HCEC 1CT (cell line): Measurements from ENCODE around the gene SGTA.
A peak's percentile ranks its signal among the peaks of the same experiment; 100 is the strongest.
"Not testable (repeated sequence)": the region's sequence is repeated elsewhere in the genome, so short reads cannot be mapped to it uniquely, and the experiment has no call there.

Experiments used
- DNase-seq: peaks from one replicate; pipeline ENCODE4 v3.0.0-alpha.2; 2017

Gene SGTA

DNA sequence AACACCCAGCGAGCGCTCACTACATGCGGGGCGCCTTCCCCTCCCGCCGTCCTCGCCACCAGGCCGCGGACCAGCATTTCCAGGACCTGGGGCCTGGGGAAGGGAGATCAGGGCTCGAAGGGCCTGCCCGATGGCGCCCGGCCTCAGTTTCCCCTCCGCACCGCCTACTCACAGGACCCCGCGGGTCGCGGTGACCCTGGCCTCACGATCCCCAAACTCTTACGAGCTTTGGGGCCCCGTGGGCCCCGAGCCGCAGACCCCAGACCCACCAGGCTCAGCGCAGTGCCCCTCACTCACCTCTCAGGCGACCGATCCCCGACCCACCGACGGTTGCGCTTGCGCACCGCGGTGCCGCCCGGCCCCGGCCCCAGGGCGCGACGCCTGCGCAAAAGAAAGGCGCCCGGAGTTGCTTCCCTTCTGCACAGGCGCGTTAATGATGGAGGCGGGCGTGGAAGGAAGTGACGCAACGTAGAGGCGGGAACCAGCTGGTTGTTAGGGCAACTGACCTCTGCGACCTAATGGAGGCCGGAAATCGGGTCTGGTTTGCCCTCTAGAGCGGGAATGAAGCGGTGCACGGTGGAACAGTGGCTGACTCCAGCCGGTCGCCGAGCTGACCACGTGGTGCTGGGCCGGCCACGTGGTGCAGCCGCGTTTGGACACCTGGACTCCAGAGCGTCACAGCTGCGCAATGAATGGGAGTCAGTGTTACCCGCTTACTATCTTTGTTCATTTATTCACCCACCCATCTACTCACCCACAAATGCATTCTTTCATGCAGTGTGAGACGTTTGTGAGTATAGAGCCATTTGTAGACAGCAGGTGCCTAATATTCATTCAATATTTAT, at the start of gene SGTA:
TSS of gene SGTA (minus strand) at position 338 of the 845 bp plus-strand sequence. CDS start 14,205 bp downstream, outside the sequence.
- peak; percentile 100 for DNase-seq

DNA sequence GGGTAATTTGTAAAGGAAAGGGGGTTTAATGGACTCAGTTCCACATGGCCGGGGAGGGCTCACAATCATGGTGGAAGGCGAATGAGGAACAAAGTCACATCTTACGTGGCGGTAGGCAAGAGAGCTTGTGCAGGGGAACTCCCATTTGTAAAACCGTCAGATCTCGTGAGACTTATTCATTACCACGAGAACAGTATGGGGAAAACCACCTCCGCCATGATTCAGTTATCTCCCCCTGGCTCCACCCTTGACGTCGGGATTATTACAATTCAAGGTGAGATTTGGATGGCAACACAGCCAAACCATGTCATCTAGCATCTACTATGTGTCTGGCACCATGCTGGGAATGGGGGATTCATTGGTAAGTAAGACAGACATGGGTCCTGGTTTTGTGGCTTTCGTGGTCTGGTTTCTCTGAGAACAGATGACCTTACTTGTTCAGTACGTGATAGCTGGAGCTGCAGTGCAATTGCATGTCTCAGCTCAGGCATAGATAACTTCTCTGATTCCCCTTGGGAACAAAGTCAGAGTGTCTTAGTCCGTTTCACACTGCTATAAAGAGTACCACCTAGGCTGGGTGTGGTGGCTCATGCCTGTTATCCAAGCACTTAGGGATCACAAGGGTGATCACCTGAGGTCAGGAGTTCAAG, 44.9 kb upstream of the SGTA start:
- no peak for DNase-seq

- DNase-seq: no peak
These were observed 43.9 kb upstream of the SGTA start for GRCh38 chr19:2827022-2827421.

DNA sequence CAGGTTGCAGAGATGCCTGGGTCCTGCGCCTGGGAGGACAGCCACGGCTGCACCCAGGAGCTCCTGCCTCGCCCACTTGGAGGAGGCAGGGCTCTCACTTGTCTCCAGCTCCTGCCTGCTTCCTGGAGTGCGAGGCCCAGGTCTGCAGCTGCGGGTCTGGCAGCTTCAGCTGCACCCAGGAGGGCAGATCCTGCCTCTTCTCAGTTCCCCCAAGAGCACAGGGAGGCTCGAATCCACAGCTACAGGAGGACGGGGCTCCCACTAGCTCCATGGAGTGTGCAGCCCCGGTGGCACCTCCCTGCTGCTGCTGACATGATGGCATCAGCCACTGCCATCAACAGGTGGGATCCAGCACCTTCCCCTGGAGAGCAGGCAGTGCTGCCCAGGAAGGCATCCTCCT, 41.1 kb upstream of the SGTA start:
- DNase-seq: no peak

- no peak for DNase-seq
These were observed 40.6 kb upstream of the SGTA start for GRCh38 chr19:2823646-2824045.

DNA sequence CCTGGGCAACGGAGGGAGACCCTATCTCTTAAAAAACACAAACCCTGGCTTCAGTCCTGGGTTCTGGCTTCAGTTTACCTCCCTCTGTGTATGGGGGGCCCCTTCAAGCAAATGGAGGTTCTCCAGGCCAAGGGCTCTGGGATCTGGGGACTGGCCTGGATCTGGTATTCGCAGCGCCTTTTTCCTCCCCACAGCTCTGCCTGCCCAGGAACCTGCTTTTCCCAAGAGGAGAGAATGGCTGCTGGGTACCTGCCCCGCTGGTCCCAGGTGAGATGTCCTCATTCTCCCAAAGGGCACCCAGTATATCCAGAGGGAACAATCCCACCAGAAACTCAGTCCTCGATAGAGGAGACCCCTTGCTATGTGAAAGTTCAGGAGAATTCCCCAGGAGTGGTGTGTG, 39.8 kb upstream of the SGTA start:
- DNase-seq: no peak

DNA sequence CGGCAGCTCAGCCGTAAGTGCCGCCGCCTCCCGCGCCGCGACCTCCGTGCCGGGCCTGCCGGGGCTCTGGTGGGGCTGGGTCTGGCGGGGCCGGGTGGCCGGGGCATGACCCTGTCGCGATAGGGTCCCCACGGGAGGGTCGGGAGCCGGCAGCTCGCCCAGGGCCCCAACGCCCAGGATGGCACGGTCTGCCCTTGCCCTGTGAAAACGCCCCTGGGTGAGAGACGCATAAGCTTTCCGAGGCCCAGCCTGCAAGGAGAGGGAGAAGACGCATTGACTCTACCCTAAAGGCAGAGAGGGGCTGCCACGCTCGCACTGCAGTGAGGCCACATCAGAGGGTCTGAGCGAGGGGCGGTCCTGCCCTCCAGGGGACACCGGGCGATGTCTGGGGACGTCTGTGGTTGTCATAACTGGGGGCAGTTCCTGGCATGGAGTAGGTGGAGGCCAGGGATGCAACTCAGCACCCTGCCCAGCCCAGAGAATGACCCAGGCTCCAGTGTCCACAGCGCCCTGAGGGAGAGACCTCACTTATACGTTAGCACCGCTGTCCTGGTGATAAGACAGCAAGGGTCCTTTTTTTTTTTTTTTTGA, 37.1 kb upstream of the SGTA start:
- DNase-seq: no peak

DNA sequence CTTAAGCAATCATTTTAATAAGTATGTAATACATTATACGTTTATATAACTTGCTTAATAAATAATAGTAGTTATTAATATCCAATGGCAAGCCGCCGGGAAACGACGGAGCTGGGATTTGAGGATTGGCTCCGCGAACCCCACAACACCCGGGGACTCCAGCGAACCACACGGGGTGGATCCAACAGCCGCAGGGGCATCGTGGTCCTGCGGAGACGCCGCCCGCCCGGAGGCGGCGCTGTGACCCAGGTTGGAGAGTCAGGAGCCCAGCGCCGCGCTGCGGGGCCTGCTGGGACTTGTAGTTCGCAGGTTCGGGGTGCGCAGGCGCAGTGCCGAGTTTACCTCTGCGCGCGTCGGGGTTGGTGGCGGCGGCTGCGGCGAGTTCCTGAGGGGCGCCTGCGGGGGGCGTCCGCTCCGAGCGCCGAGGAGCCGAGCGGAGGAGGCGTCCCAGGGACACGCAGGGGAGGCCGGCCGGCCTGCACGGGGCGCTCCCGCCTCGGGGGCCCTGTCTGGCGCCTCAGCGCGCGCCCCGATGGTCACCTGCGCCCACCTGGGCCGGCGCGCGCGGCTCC, 36.6 kb upstream of the SGTA start, which contains the start of gene ZNF554:
TSS of gene ZNF554 (plus strand) at position 329 of the 572 bp plus-strand sequence. CDS start at position 533, 204 bp downstream.
- DNase-seq: peak; percentile 91

DNA sequence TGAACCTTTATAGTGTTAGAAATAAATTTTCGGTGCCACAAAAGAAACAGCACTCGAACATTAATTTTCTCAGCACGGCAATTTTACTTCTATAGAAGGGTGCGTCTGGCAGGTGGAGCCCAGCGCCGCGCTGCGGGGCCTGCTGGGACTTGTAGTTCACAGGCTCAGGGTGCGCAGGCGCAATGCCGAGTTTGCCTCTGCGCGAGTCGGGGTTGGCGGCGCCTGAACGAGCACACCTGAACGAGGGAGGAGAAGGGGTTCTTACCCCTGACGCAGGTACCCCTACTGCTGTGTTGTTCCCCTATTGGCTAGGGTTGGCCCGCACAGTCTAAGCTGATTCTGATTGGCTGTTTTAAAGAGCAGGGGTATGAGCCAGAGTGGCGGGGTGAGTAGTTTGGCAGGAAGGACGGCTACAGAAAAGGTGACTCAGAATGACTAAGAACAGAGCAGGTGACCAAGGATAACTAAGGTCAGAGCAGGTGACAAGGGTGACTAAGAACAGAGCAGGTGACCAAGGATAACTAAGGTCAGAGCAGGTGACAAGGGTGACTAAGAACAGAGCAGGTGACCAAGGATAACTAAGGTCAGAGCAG, 34.3 kb upstream of the SGTA start:
- DNase-seq: not testable (repeated sequence)

GRCh38 chr19:2816641-2817040, 33.6 kb upstream of the SGTA start:
- DNase-seq: no peak

GRCh38 chr19:2815923-2816322, 32.9 kb upstream of the SGTA start:
- no peak for DNase-seq

- no peak for DNase-seq
These were observed 32.1 kb upstream of the SGTA start for GRCh38 chr19:2815191-2815614.

DNA sequence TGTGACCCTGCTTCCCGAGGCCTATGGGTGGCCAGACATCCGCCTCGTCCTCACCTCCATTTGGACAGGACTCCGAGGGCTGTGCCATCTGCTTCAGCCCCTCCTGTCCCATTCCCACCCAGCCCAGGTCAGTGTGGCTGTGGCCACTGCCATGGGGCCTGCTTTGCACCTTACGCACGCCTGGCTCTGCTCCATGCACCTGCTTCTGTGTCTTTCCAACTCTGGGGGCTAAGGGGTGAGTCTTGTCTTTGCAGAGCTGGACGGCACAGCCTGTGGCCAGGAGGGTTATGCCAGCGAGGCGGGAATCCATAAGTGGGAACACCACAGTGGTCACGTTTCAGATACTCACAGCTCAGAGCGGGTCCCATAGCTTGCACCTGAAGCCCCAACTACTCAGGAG, 31.4 kb upstream of the SGTA start:
- DNase-seq: no peak

GRCh38 chr19:2813235-2814160, 30.4 kb upstream of the SGTA start:
- DNase-seq: no peak

DNA sequence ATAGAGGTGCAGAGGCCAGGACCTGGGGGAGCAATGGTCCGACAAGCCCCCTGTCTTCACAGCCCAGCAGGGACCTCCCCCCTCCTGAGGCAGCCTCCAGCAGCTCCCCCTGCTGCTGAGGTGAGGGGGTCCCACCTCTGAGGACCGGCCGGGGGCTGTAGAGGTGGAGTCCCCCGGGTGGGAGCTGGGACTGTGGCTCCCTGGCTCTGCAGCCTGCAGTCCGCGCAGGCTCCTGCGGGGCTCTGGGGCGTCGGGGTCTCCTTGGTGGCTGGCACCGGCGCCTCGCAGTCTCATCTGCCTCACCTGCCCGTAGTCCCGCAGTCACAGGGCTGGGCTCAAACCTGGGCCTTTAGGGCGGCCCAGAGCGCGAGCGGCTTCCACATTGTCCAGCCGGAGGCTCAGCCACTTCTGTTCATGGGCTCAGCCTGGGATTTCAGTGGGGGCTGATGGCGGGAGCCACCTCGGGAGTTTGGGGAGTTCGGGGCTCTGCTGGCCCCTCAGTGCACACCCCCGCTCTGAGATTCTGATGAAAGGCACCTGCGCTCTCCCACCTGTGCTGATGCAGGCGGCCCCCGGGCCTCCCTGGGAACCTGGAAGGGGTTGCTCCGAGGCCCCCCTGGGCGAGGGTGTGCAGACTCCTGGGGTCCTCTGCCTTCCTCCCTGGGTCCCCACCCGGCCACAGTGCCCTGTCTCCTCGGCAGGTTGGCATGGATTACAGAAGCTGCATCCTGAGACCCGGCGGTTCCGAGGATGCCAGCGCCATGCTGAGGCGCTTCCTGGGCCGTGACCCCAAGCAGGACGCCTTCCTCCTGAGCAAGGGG, 29.6 kb upstream of the SGTA start:
- no peak for DNase-seq

- no peak for DNase-seq
These were observed 28.8 kb upstream of the SGTA start for GRCh38 chr19:2811735-2812413.

DNA sequence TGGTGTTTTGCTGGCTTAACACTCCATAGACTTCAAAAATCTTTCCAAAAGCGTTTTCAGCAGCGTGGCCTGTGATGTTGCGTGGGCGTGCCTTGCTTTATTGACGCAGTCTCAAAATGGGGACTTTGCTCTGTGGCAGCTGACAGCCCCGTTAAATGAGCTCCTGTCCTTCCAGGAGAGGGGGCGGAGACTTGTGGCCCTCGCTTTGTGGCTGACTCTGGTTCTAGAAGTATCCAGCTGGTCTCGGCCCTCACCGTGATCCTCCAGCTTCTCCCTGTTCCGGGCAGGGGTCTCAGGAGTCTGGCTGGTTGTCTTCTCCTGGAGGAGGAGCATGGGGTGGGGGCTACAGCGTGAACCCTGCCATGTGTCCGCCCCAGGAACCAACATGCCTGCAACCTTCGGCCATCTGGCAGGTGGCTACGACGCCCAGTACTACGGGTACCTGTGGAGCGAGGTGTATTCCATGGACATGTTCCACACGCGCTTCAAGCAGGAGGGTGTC, 28.2 kb upstream of the SGTA start:
- no peak for DNase-seq

DNA sequence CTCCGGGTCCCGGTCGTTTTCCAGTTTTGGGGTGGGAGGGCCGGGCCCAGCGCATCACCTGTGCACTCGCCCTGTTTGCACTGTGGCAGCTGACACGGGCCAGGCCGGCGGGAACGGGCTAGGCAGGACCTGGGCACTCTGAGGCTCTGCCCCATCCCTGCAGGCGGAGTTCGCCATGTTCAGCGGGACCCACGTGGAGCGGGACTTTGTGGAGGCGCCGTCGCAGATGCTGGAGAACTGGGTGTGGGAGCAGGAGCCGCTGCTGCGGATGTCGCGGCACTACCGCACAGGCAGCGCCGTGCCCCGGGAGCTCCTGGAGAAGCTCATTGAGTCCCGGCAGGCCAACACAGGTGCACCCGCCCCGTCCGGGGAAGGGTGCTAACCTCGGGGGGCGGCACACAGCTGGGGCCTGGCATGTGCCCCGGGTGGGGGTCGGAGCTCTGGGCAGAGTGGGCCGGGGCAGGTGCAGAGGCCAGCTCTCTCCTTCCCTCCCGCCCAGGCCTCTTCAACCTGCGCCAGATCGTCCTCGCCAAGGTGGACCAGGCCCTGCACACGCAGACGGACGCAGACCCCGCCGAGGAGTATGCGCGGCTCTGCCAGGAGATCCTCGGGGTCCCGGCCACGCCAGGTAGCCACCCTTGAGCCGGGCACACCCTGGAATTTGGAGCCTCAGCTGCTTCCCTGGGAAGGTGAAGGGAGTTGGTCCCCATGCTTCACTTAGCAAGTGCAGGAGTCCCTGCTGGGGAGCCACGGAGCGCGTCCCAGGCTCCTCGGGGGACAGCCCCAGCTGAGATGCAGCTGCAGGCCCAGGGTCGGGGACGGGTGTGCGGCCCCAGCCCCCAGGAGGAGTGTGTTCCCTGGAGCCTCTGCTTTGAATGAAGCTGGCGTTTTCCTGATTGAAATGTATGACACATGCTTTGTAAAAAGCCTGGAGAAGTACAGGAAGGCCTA, 27.3 kb upstream of the SGTA start:
- no peak for DNase-seq
